Activated CD8-positive, alpha-beta memory T cell treated with anti-CD3 and anti-CD28 coated beads, Interleukin-2, amount 50 U/mL, for 48 hours (primary cell): ENCODE measurements around the gene ANKRD65.
"Not testable (repeated sequence)": the region's sequence is repeated elsewhere in the genome, so short reads cannot be mapped to it uniquely, and the experiment has no call there.

Experiments used
- DNase-seq: peaks from one replicate; pipeline ENCODE4 v3.0.0-alpha.2; 2020

Gene ANKRD65

GRCh38 chr1:1430114-1430982 is 9.3 kb upstream of the ANKRD65 start:
- no peak for DNase-seq

GRCh38 chr1:1429671-1430073 is 8.6 kb upstream of the ANKRD65 start:
- DNase-seq, result no peak

- not testable (repeated sequence) for DNase-seq
Observed at GRCh38 chr1:1428967-1429366, 7.9 kb upstream of the ANKRD65 start.

GRCh38 chr1:1428174-1428573 is 7.1 kb upstream of the ANKRD65 start:
- no peak for DNase-seq

GRCh38 chr1:1427820-1428148 is 6.7 kb upstream of the ANKRD65 start:
- DNase-seq, result no peak

GRCh38 chr1:1427106-1427819 is 6.2 kb upstream of the ANKRD65 start:
- peak; percentile 52 for DNase-seq

GRCh38 chr1:1426496-1427105 is 5.5 kb upstream of the ANKRD65 start:
- peak; percentile 55 for DNase-seq

GRCh38 chr1:1425753-1426495 is 4.8 kb upstream of the ANKRD65 start:
- peak; percentile 54 for DNase-seq

- no peak for DNase-seq
Observed at GRCh38 chr1:1425426-1425752, 4.3 kb upstream of the ANKRD65 start.

GRCh38 chr1:1424707-1425106 is 3.6 kb upstream of the ANKRD65 start:
- no peak for DNase-seq

GRCh38 chr1:1423245-1423597 is 2.1 kb upstream of the ANKRD65 start:
- DNase-seq, result no peak

GRCh38 chr1:1422465-1423244 is 1.6 kb upstream of the ANKRD65 start:
- DNase-seq, result no peak

GRCh38 chr1:1421907-1422464 is 910 bp upstream of the ANKRD65 start:
- DNase-seq, result no peak

GRCh38 chr1:1420654-1421141 is 378 bp downstream of the ANKRD65 start:
- DNase-seq, result no peak

- DNase-seq, result no peak
Observed at GRCh38 chr1:1419813-1420653, 1.0 kb downstream of the ANKRD65 start.

GRCh38 chr1:1419363-1419812 is 1.7 kb downstream of the ANKRD65 start:
- no peak for DNase-seq

- no peak for DNase-seq
Observed at GRCh38 chr1:1418464-1419362, 2.4 kb downstream of the ANKRD65 start.

GRCh38 chr1:1417825-1418463 is 3.1 kb downstream of the ANKRD65 start:
- DNase-seq, result not testable (repeated sequence)

- not testable (repeated sequence) for DNase-seq
Observed at GRCh38 chr1:1417396-1417795, 3.7 kb downstream of the ANKRD65 start.
